Heart left ventricle (tissue), 13 donors: ENCODE data around the gene DCAF4.
"Not testable (repeated sequence)": the region's sequence is repeated elsewhere in the genome, so short reads cannot be mapped to it uniquely, and the experiment has no call there.

ENCODE experiments used
- CTCF ChIP-seq, 12 donors: fragments of 200-600 bp; sonication (generic) in 4 of 12; IDR thresholded peaks; one replicate each; pipeline versions ENCODE4 v1.5.0 to v1.8.0; 2018 to 2022; ENCODE audit warnings: antibody characterized with exemption in 12 of 12, mild to moderate bottlenecking in 5 of 12
- POLR2A ChIP-seq, 2 donors: fragments of 450-650 bp; IDR thresholded peaks; one replicate each; pipeline ENCODE4 v1.6.1; 2017; ENCODE audit warnings: antibody characterized with exemption in 2 of 2, mild to moderate bottlenecking in 2 of 2, moderate library complexity in 2 of 2
- donor health status: ischemic (EF 13 %, LVEDD 7.1; RV severe dilation, severe dysfunction).
- donor health status: DM: no; HTN: yes; CAD: no.
- donor health status: DM: no; HTN: no; CAD: no.
- donor health status: ischemic (EF 25% LVEDD 6.9; RV normal size, moderate dysfunction).
- donor health status: ischemic (EF 25% LVEDD 5.7; RV mildly dilated, moderate dysfunction).
- donor health status: ischemic (EF 35%, LVEDD 5.7; RV mildly dilated, moderate dysfunction).
- donor health status: nonischemic (EF 11% LVEDD 7.7; RV severe dilation, severe dysfunction).
- donor health status: DM: yes; HTN: yes; CAD: no.
- donor health status: PGD.
- donor health status: ischemic (EF 29% LVEDD 5.4; RV normal size, mild dysfunction).
- donor health status: nonischemic (EF 23%, LVEDD 6.1; RV moderate dilation, normal function).

GRCh38 chr14:72961016-72961415, 34.8 kb downstream of the DCAF4 start:
- not testable (repeated sequence) for TF ChIP-seq POLR2A, CTCF (IDR thresholded peaks at IDR 0.05)
